HCT116 (cell line): ENCODE results near the gene NPPB. TPM values are rescaled to one million over a fixed set of nuclear protein-coding genes. Genes with fewer than 3 reads are reported as not detected.

Experiments
- ATAC-seq: fragments of 200-7000 bp; cut with Tn5 transposase; 2 replicates; pipeline ENCODE4 v1.9.1; 2020; ENCODE audit warnings: mild to moderate bottlenecking, moderate library complexity
- BruUV-seq: library from RNA; stranded (reverse); fragments of 400-500 nt; replicated peaks from 2 replicates; lab custom pipeline; 2021; lab: Mats Ljungman, UMichigan
- CTCF ChIA-PET: fragments of 300-600 bp; sonication (Branson Sonifier 250); formaldehyde crosslinking; loops from one replicate; lab custom pipeline; 2021; ENCODE audit warnings: antibody characterized with exemption; lab: Charles Lee
- POLR2A ChIA-PET: fragments of 300-600, 350-600 bp; sonication (Branson Sonifier 250); formaldehyde crosslinking; loops from one replicate; lab custom pipeline; 2021; ENCODE audit warnings: antibody characterized with exemption; lab: Charles Lee
- RAD21 ChIA-PET, 2 experiments: fragments of 300-600 bp; sonication (Branson Sonifier 250); formaldehyde crosslinking; loops; one replicate each; lab custom pipeline; 2023; ENCODE audit warnings: low total read pairs in 2 of 2; ENCODE audit not compliant: uncharacterized antibody in 2 of 2, unreplicated experiment in 2 of 2, low non-redundant PET in 1 of 2; lab: Charles Lee
- DNase-seq: peaks from one replicate; pipeline ENCODE4 v3.0.0-alpha.2; 2010; ENCODE audit warnings: low read depth, low spot score
- H2AFZ ChIP-seq: fragments of 200-600 bp; shearing (Covaris generic), sonication (generic); 2 replicates; pipeline ENCODE4 v1.6.1; 2017; ENCODE audit warnings: low read depth, mixed run types, mixed read lengths, antibody characterized with exemption, low read length; ENCODE audit not compliant: poor library complexity, severe bottlenecking
- H3K27ac ChIP-seq: 2 replicates; pipeline ENCODE4 v1.5.1; 2012; ENCODE audit warnings: low read depth, low read length
- H3K27me3 ChIP-seq: fragments of 200-600 bp; sonication (generic); 2 replicates; pipeline ENCODE4 v1.6.1; 2016; ENCODE audit warnings: mixed run types, low read length, mixed read lengths; ENCODE audit not compliant: insufficient read depth
- H3K36me3 ChIP-seq, 2 experiments: fragments of 200-500 bp in 1 of 2; fragments of 200-600 bp in 1 of 2; sonication (Bioruptor generic) in 1 of 2; sonication (generic) in 1 of 2; 2 replicates each; pipeline versions ENCODE4 v1.5.1 to v1.6.1; 2014 to 2016; ENCODE audit warnings: low read length in 2 of 2, inconsistent platforms in 1 of 2, mixed read lengths in 1 of 2, mixed run types in 1 of 2; ENCODE audit not compliant: insufficient read depth in 2 of 2, control insufficient read depth in 1 of 2
- H3K4me1 ChIP-seq, 2 experiments: fragments of 200-600 bp in 1 of 2; sonication (generic) in 1 of 2; 2 replicates each; pipeline versions ENCODE4 v1.5.1 to v1.6.1; 2012 to 2017; ENCODE audit warnings: low read length in 2 of 2, inconsistent platforms in 1 of 2, mild to moderate bottlenecking in 1 of 2, mixed read lengths in 1 of 2, mixed run types in 1 of 2, moderate library complexity in 1 of 2; ENCODE audit not compliant: insufficient read depth in 2 of 2, control insufficient read depth in 1 of 2
- H3K4me2 ChIP-seq: fragments of 200-600 bp; sonication (generic); 2 replicates; pipeline ENCODE4 v1.6.1; 2017; ENCODE audit warnings: mixed run types, low read length, mixed read lengths
- H3K4me3 ChIP-seq, 2 experiments: fragments of 200-600 bp in 1 of 2; sonication (generic) in 1 of 2; replicated peaks in 1 of 2; 2 replicates each; pipeline ENCODE4 v1.5.1; 2011 to 2016; ENCODE audit warnings: low read length in 2 of 2, control low read depth in 1 of 2, low read depth in 1 of 2, mild to moderate bottlenecking in 1 of 2, mixed read lengths in 1 of 2, mixed run types in 1 of 2
- H3K79me2 ChIP-seq: fragments of 200-600 bp; sonication (generic); 2 replicates; pipeline ENCODE4 v1.6.1; 2017; ENCODE audit warnings: mild to moderate bottlenecking, mixed run types, low read length, moderate library complexity, mixed read lengths; ENCODE audit not compliant: insufficient read depth
- H3K9ac ChIP-seq: fragments of 200-600 bp; sonication (generic); 2 replicates; pipeline ENCODE4 v1.6.1; 2016; ENCODE audit warnings: low read length, mixed read lengths
- H3K9me2 ChIP-seq: fragments of 200-600 bp; sonication (generic), shearing (Covaris generic); 2 replicates; pipeline ENCODE4 v1.6.1; 2017; ENCODE audit warnings: mixed run types, mild to moderate bottlenecking, moderate library complexity; ENCODE audit not compliant: insufficient read depth
- H3K9me3 ChIP-seq, 2 experiments: fragments of 200-500 bp in 1 of 2; fragments of 200-600 bp in 1 of 2; sonication (Bioruptor generic) in 1 of 2; sonication (generic) in 1 of 2; 2 replicates each; pipeline ENCODE4 v1.6.1; 2014 to 2017; ENCODE audit warnings: low read length in 2 of 2, mixed read lengths in 2 of 2, inconsistent platforms in 1 of 2, low read depth in 1 of 2, mild to moderate bottlenecking in 1 of 2, mixed run types in 1 of 2, moderate library complexity in 1 of 2; ENCODE audit not compliant: control insufficient read depth in 1 of 2, insufficient read depth in 1 of 2
- H4K20me1 ChIP-seq: fragments of 200-600 bp; sonication (generic), shearing (Covaris generic); 2 replicates; pipeline ENCODE4 v1.6.1; 2017; ENCODE audit warnings: mixed run types, mild to moderate bottlenecking, moderate library complexity; ENCODE audit not compliant: insufficient read depth
- CEBPB ChIP-seq: IDR thresholded peaks from 2 replicates; pipeline ENCODE4 v1.6.1; 2012; ENCODE audit warnings: low read depth
- EZH2 ChIP-seq: fragments of 200-600 bp; sonication (generic); IDR thresholded peaks from 2 replicates; pipeline ENCODE4 v1.6.1; 2017; ENCODE audit warnings: antibody characterized with exemption, mixed run types
- EZH2phosphoT487 ChIP-seq: fragments of 200-600 bp; IDR thresholded peaks from 2 replicates; pipeline ENCODE4 v1.6.1; 2018; ENCODE audit warnings: antibody characterized with exemption, borderline replicate concordance
- JUND ChIP-seq: IDR thresholded peaks from 2 replicates; pipeline ENCODE4 v1.6.1; 2012
- RAD21 ChIP-seq: IDR thresholded peaks from 2 replicates; pipeline ENCODE4 v1.6.1; 2012; ENCODE audit warnings: low read depth, mild to moderate bottlenecking
- SRF ChIP-seq: IDR thresholded peaks from 2 replicates; pipeline ENCODE4 v1.6.1; 2012; ENCODE audit warnings: low read depth
- ZFX ChIP-seq: fragments of 450-650 bp; IDR thresholded peaks from 2 replicates; pipeline ENCODE4 v1.6.1; 2017
- intact Hi-C: fragments of 100-400 bp; cut with micrococcal nuclease; formaldehyde crosslinking; loops from 2 replicates; pipeline ENCODE4 v1.10.0; 2022
- total RNA-seq: library from RNA; stranded (reverse); gene quantifications from one replicate; pipeline ENCODE4 v1.2.1, GENCODE V29; 2021; ENCODE audit not compliant: unreplicated experiment
- TF ChIP-seq, protein P1 (sequence below): IDR thresholded peaks from 2 replicates; pipeline ENCODE4 v1.6.1; 2012
- TF ChIP-seq, protein P2 (sequence below), 3 experiments: fragments of 200-600 bp in 1 of 3; sonication (generic) in 1 of 3; IDR thresholded peaks in 2 of 3; conservative IDR thresholded peaks in 1 of 3; 2 replicates each; pipeline ENCODE4 v1.5.1; 2012 to 2017; ENCODE audit warnings: low read depth in 2 of 3, low read length in 2 of 3, antibody characterized with exemption in 1 of 3, borderline replicate concordance in 1 of 3, control low read depth in 1 of 3, mild to moderate bottlenecking in 1 of 3, mixed read lengths in 1 of 3, mixed run types in 1 of 3, moderate library complexity in 1 of 3; ENCODE audit not compliant: insufficient read depth in 1 of 3
- TF ChIP-seq, protein P3 (sequence below): IDR thresholded peaks from 2 replicates; pipeline ENCODE4 v1.6.1; 2011; ENCODE audit warnings: mild to moderate bottlenecking, low read length, moderate library complexity; ENCODE audit not compliant: insufficient replicate concordance; ENCODE audit errors: extremely low read depth
- TF ChIP-seq, protein P4 (sequence below): IDR thresholded peaks from 2 replicates; pipeline ENCODE4 v1.6.1; 2012; ENCODE audit warnings: low read depth
- TF ChIP-seq, protein P5 (sequence below): IDR thresholded peaks from 2 replicates; pipeline ENCODE4 v1.6.1; 2012

Gene NPPB
- total RNA-seq, 1 experiment from 2014 or later, result not detected

DNA sequence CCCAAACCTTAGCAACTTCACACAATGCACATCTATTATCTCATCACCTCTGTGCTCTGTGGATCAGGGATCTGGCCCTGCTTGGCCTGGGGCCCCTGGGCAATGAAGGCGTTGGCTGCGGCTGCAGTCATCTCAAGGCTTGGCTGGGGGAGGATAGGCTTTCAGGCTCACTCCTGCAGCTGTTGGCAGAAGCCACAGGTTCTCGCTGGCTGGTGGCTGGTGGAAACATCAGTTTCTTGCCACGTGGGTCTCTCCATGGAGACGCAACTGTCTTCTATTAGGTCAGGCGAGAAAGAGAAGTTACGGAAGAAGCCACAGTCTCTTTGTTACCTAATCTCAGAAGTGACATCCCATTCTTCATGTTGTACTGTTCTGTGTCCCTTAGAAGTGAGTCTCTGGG, 7.6 kb downstream of the NPPB start:
- peaks cover 9% of the 10 kb centered on the region; the same call in 1 of the 2 replicates for H3K27me3 ChIP-seq
- no peak overlapping the region for H3K4me3 ChIP-seq
- no peak overlapping the region for H3K27ac ChIP-seq
- BruUV-seq, result no TSS peak
- ChIA-PET POLR2A (no interaction called here), CTCF (no interaction called here), RAD21 (no interaction called here)
- no peaks in the 10 kb centered on the region for H3K9me2 ChIP-seq
- H3K9ac ChIP-seq, result no peak overlapping the region
- intact Hi-C loops, result no loop called here
- H3K9me3 ChIP-seq, result no peaks in the 10 kb centered on the region
- no peak for TF ChIP-seq CEBPB
- no peak for TF ChIP-seq RAD21
- TF ChIP-seq JUND, result no peak
- TF ChIP-seq, protein P1, sequence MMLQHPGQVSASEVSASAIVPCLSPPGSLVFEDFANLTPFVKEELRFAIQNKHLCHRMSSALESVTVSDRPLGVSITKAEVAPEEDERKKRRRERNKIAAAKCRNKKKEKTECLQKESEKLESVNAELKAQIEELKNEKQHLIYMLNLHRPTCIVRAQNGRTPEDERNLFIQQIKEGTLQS, result no peak
- TF ChIP-seq, protein P2, sequence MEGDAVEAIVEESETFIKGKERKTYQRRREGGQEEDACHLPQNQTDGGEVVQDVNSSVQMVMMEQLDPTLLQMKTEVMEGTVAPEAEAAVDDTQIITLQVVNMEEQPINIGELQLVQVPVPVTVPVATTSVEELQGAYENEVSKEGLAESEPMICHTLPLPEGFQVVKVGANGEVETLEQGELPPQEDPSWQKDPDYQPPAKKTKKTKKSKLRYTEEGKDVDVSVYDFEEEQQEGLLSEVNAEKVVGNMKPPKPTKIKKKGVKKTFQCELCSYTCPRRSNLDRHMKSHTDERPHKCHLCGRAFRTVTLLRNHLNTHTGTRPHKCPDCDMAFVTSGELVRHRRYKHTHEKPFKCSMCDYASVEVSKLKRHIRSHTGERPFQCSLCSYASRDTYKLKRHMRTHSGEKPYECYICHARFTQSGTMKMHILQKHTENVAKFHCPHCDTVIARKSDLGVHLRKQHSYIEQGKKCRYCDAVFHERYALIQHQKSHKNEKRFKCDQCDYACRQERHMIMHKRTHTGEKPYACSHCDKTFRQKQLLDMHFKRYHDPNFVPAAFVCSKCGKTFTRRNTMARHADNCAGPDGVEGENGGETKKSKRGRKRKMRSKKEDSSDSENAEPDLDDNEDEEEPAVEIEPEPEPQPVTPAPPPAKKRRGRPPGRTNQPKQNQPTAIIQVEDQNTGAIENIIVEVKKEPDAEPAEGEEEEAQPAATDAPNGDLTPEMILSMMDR (IDR thresholded peaks at IDR 0.05 in 2 of 3, conservative IDR thresholded peaks at IDR 0.05 in 1 of 3; ENCODE audit: borderline replicate concordance in 1 of 3, insufficient read depth in 1 of 3, low read depth in 2 of 3, low read length in 2 of 3), result no peak
- ATAC-seq (no peak), DNase-seq (no peak)
- H3K79me2 ChIP-seq, result no peaks in the 10 kb centered on the region
- H4K20me1 ChIP-seq, result no peaks in the 10 kb centered on the region
- no peak overlapping the region for H2AFZ ChIP-seq
- H3K4me2 ChIP-seq, result no peak overlapping the region
- 0 out of 4 replicates have a peak, but pooled peaks cover 0 to 3% of the 10 kb centered on the region in 2 experiments for H3K4me1 ChIP-seq
- H3K36me3 ChIP-seq, result no peaks in the 10 kb centered on the region

DNA sequence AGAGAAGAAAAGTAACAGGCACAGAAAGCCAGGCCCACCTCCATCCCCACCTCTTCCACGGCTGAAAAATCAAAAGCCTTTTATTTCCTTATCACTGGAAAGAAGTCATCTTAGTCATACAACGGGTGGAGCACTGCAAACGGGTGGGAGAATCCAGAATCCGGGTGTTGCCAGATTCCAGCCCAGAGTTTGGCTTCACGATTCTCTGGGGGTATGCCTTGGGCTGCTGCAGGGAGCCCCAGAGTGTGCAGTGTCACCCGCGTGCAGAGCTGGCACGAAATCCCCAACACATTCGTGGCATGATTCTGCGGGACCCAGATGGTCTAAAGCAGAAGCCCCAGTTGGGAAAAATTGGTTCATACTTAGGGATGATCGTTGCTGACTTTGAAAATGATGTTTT, 8.6 kb downstream of the NPPB start:
- H4K20me1 ChIP-seq, result no peaks in the 10 kb centered on the region
- H3K9me3 ChIP-seq, result no peaks in the 10 kb centered on the region
- BruUV-seq, result no TSS peak
- H3K79me2 ChIP-seq, result no peaks in the 10 kb centered on the region
- H3K27me3 ChIP-seq, result peaks cover 9% of the 10 kb centered on the region; the same call in 1 of the 2 replicates
- no peaks in the 10 kb centered on the region for H3K36me3 ChIP-seq
- no peak overlapping the region for H3K27ac ChIP-seq
- CTCF ChIA-PET, result no interaction called here
- H2AFZ ChIP-seq, result no peak overlapping the region
- RAD21 ChIA-PET, result no interaction called here
- H3K9me2 ChIP-seq, result no peaks in the 10 kb centered on the region
- POLR2A ChIA-PET, result interaction anchor here (0.6 to 1.2 kb wide), 2 partner anchors 58 to 80 kb away, joined by 3 to 4 read pairs; no protein-coding TSS in a partner anchor
- 0 out of 4 replicates have a peak, but pooled peaks cover 0 to 3% of the 10 kb centered on the region in 2 experiments for H3K4me1 ChIP-seq
- H3K9ac ChIP-seq, result no peak overlapping the region
- no peak overlapping the region for H3K4me2 ChIP-seq
- no peak for DNase-seq
- intact Hi-C loops, result no loop called here
- no peak overlapping the region for H3K4me3 ChIP-seq
- no peak for ATAC-seq
- TF ChIP-seq, protein P3, sequence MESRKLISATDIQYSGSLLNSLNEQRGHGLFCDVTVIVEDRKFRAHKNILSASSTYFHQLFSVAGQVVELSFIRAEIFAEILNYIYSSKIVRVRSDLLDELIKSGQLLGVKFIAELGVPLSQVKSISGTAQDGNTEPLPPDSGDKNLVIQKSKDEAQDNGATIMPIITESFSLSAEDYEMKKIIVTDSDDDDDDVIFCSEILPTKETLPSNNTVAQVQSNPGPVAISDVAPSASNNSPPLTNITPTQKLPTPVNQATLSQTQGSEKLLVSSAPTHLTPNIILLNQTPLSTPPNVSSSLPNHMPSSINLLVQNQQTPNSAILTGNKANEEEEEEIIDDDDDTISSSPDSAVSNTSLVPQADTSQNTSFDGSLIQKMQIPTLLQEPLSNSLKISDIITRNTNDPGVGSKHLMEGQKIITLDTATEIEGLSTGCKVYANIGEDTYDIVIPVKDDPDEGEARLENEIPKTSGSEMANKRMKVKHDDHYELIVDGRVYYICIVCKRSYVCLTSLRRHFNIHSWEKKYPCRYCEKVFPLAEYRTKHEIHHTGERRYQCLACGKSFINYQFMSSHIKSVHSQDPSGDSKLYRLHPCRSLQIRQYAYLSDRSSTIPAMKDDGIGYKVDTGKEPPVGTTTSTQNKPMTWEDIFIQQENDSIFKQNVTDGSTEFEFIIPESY, result no peak
- TF ChIP-seq, protein P4, sequence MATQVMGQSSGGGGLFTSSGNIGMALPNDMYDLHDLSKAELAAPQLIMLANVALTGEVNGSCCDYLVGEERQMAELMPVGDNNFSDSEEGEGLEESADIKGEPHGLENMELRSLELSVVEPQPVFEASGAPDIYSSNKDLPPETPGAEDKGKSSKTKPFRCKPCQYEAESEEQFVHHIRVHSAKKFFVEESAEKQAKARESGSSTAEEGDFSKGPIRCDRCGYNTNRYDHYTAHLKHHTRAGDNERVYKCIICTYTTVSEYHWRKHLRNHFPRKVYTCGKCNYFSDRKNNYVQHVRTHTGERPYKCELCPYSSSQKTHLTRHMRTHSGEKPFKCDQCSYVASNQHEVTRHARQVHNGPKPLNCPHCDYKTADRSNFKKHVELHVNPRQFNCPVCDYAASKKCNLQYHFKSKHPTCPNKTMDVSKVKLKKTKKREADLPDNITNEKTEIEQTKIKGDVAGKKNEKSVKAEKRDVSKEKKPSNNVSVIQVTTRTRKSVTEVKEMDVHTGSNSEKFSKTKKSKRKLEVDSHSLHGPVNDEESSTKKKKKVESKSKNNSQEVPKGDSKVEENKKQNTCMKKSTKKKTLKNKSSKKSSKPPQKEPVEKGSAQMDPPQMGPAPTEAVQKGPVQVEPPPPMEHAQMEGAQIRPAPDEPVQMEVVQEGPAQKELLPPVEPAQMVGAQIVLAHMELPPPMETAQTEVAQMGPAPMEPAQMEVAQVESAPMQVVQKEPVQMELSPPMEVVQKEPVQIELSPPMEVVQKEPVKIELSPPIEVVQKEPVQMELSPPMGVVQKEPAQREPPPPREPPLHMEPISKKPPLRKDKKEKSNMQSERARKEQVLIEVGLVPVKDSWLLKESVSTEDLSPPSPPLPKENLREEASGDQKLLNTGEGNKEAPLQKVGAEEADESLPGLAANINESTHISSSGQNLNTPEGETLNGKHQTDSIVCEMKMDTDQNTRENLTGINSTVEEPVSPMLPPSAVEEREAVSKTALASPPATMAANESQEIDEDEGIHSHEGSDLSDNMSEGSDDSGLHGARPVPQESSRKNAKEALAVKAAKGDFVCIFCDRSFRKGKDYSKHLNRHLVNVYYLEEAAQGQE, result no peak
- TF ChIP-seq EZH2phosphoT487 (no peak), EZH2 (no peak), RAD21 (no peak), SRF (no peak), ZFX (no peak)
- TF ChIP-seq, protein P5, sequence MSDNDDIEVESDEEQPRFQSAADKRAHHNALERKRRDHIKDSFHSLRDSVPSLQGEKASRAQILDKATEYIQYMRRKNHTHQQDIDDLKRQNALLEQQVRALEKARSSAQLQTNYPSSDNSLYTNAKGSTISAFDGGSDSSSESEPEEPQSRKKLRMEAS, result no peak
